AG04450 (cell line): ENCODE data around the gene DDX1. TPM values are rescaled to one million over a fixed set of nuclear protein-coding genes. Genes with fewer than 3 reads are reported as not detected.

ENCODE experiments used
- CTCF ChIA-PET: fragments of 300-600, 350-600 bp; formaldehyde crosslinking; extraction: SDS; loops from one replicate; lab custom pipeline; 2022; ENCODE audit warnings: antibody characterized with exemption, inconsistent platforms; lab: Charles Lee
- POLR2A ChIA-PET: fragments of 350-600 bp; formaldehyde crosslinking; extraction: SDS; loops from one replicate; lab custom pipeline; 2021; ENCODE audit warnings: antibody characterized with exemption, inconsistent platforms; lab: Yijun Ruan, JAX
- DNase-seq: peaks from one replicate; pipeline ENCODE4 v3.0.0-alpha.2; 2011; ENCODE audit warnings: low read depth, low spot score
- H3K27ac ChIP-seq: one replicate; pipeline ENCODE4 v1.5.1; 2012; ENCODE audit warnings: low read depth, low read length, control low read depth
- H3K27me3 ChIP-seq: one replicate; pipeline ENCODE4 v1.6.0; 2012; ENCODE audit warnings: low read length; ENCODE audit not compliant: control insufficient read depth, insufficient read depth
- H3K4me3 ChIP-seq: 2 replicates; pipeline ENCODE4 v1.5.1; 2011; ENCODE audit warnings: mild to moderate bottlenecking, low read depth, low read length, control low read depth
- H3K9me3 ChIP-seq: 2 replicates; pipeline ENCODE4 v1.5.1; 2012; ENCODE audit warnings: low read length; ENCODE audit not compliant: control insufficient read depth, insufficient read depth
- polyA plus RNA-seq: library from polyadenylated mRNA; depleted of rRNA; stranded (reverse); fragments of >200 nt; gene quantifications from 2 replicates; pipeline ENCODE4 v1.2.3, GENCODE V29; 2011
- TF ChIP-seq, protein P1 (sequence below): IDR thresholded peaks from 2 replicates; pipeline ENCODE4 v1.5.1; 2011; ENCODE audit warnings: low read depth, low read length, control low read depth, inconsistent platforms

Gene DDX1
- polyA plus RNA-seq, 1 experiment: 171 TPM

GRCh38 chr2:15648593-15649525, 57.2 kb downstream of the DDX1 start:
- no peak for DNase-seq
- TF ChIP-seq, protein P1, sequence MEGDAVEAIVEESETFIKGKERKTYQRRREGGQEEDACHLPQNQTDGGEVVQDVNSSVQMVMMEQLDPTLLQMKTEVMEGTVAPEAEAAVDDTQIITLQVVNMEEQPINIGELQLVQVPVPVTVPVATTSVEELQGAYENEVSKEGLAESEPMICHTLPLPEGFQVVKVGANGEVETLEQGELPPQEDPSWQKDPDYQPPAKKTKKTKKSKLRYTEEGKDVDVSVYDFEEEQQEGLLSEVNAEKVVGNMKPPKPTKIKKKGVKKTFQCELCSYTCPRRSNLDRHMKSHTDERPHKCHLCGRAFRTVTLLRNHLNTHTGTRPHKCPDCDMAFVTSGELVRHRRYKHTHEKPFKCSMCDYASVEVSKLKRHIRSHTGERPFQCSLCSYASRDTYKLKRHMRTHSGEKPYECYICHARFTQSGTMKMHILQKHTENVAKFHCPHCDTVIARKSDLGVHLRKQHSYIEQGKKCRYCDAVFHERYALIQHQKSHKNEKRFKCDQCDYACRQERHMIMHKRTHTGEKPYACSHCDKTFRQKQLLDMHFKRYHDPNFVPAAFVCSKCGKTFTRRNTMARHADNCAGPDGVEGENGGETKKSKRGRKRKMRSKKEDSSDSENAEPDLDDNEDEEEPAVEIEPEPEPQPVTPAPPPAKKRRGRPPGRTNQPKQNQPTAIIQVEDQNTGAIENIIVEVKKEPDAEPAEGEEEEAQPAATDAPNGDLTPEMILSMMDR: no peak
- H3K27ac ChIP-seq: no peak overlapping the region
- POLR2A ChIA-PET: no interaction called here
- peaks cover 8% of the 10 kb centered on the region for H3K27me3 ChIP-seq
- CTCF ChIA-PET: no interaction called here
- no peaks in the 10 kb centered on the region; the same call in 1 of the 2 replicates for H3K9me3 ChIP-seq
- H3K4me3 ChIP-seq: no peak overlapping the region

GRCh38 chr2:15649561-15650255, 58.0 kb downstream of the DDX1 start:
- TF ChIP-seq, protein P1: no peak
- no peak for DNase-seq
- Histone ChIP-seq H3K27ac (no peak overlapping the region), H3K4me3 (no peak overlapping the region), H3K27me3 (peaks cover 8% of the 10 kb centered on the region), H3K9me3 (no peaks in the 10 kb centered on the region; the same call in 1 of the 2 replicates)
- ChIA-PET POLR2A (no interaction called here), CTCF (no interaction called here)

DNA sequence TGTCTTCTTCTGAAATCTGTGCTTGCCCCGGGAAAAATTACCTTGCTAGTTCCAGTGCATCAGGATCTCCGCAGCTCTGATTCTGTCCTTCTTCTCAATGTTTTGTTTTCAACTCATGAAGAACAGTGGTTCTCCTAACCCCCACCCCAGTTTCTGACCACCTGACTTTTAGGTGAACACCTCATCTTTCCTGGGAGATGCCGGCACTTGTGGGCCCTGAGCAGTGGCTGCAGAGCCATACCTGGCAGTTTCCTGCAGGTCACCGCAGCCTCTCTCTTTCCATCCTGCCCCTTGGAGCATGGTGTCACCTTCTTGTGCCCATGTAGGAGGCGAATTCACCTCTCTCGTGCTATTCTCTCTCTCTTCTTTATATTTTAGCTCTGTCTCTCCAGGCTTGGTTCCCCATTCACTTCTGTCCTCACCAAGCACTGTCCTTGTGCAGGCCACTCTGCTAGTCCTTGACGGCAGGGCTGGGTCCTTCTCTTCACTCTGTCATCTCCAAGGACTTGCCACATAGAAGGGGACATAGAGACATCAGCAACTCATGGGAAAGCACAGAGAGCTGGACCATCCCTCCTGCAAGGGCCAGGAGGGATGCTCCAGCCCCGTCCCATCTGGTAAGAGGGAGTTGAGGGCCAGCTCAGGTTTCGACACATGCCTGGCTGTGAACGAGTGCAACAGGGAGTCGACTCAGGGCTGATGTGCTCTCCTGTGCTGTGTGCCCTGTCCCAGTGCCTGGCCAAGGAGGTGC, 59.1 kb downstream of the DDX1 start:
- Histone ChIP-seq H3K4me3 (no peak overlapping the region), H3K27me3 (peaks cover 8% of the 10 kb centered on the region), H3K9me3 (no peaks in the 10 kb centered on the region; the same call in 1 of the 2 replicates), H3K27ac (no peak overlapping the region)
- ChIA-PET POLR2A (no interaction called here), CTCF (interaction anchor here (0.9 kb wide), 1 partner anchor 16 kb away, joined by 12 read pairs; no protein-coding TSS in a partner anchor)
- no peak for DNase-seq
- TF ChIP-seq, protein P1: no peak

DNA sequence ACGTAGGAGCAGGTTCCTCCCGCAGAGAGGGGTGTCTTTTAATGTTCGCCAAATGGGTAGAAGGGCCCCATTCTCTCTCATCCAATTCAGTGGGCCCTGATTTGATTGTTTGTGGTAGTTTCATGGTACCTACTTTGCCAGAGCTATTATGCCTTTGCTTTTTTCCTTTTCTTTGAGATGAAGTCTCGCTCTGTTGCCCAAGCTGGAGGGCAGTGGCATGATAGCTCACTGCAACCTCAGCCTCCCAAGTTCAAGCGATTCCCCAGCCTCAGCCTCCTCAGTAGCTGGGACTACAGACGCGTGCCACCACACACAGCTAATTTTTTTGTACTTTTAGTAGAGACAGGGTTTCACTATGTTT, 59.7 kb downstream of the DDX1 start:
- ChIA-PET POLR2A (no interaction called here), CTCF (interaction anchor here (0.9 kb wide), 1 partner anchor 16 kb away, joined by 12 read pairs; no protein-coding TSS in a partner anchor)
- Histone ChIP-seq H3K9me3 (no peaks in the 10 kb centered on the region; the same call in 1 of the 2 replicates), H3K4me3 (no peak overlapping the region), H3K27me3 (peaks cover 8% of the 10 kb centered on the region), H3K27ac (no peak overlapping the region)
- TF ChIP-seq, protein P1: no peak
- no peak for DNase-seq
